H1 (cell line): ENCODE data around the gene GNAL. TPM values are rescaled to one million over a fixed set of nuclear protein-coding genes. Genes with fewer than 3 reads are reported as not detected.

ENCODE experiments used
- CTCF ChIA-PET: fragments of 300-600 bp; sonication (Branson Sonifier 250); formaldehyde crosslinking; loops from one replicate; lab custom pipeline; 2021; ENCODE audit not compliant: partially characterized antibody; lab: Charles Lee
- POLR2A ChIA-PET: fragments of 300-600 bp; sonication (Branson Sonifier 250); formaldehyde crosslinking; loops from one replicate; lab custom pipeline; 2021; ENCODE audit warnings: inconsistent platforms; ENCODE audit not compliant: partially characterized antibody; lab: Charles Lee
- DNase-seq, 2 experiments: peaks; one replicate each; pipeline versions ENCODE4 v3.0.0 to v3.0.0-alpha.2; 2010 to 2022; ENCODE audit warnings: low spot score in 2 of 2, low read depth in 1 of 2, mixed read lengths in 1 of 2
- FAIRE-seq: peaks from 2 replicates; lab custom pipeline; 2011; peaks lifted over from hg19 to GRCh38; lab: Jason Lieb, UNC
- H2AFZ ChIP-seq: 2 replicates; pipeline ENCODE4 v1.8.1; 2012; ENCODE audit warnings: low read length, inconsistent platforms
- H2AK5ac ChIP-seq: 2 replicates; pipeline ENCODE4 v1.6.1; 2013; ENCODE audit warnings: low read depth, low read length
- H2BK120ac ChIP-seq: replicated peaks from 2 replicates; pipeline ENCODE3; 2013; ENCODE audit warnings: low read depth, low read length, inconsistent platforms
- H2BK12ac ChIP-seq: 2 replicates; pipeline ENCODE4 v1.6.1; 2013; ENCODE audit warnings: low read depth, low read length
- H2BK15ac ChIP-seq: 2 replicates; pipeline ENCODE4 v1.6.1; 2013; ENCODE audit warnings: low read length
- H2BK20ac ChIP-seq: 2 replicates; pipeline ENCODE4 v1.6.1; 2013; ENCODE audit warnings: low read length
- H2BK5ac ChIP-seq: 2 replicates; pipeline ENCODE4 v1.6.1; 2013; ENCODE audit warnings: low read depth, low read length
- H3K14ac ChIP-seq: 2 replicates; pipeline ENCODE4 v1.6.1; 2013; ENCODE audit warnings: inconsistent platforms; ENCODE audit not compliant: insufficient read length
- H3K18ac ChIP-seq: 2 replicates; pipeline ENCODE4 v1.6.1; 2013; ENCODE audit warnings: low read length; ENCODE audit errors: extremely low read depth
- H3K23ac ChIP-seq: 2 replicates; pipeline ENCODE4 v1.6.1; 2013; ENCODE audit warnings: inconsistent platforms; ENCODE audit not compliant: insufficient read length
- H3K23me2 ChIP-seq: 2 replicates; pipeline ENCODE4 v1.6.1; 2013; ENCODE audit warnings: low read depth, low read length
- H3K27ac ChIP-seq: 2 replicates; pipeline ENCODE4 v1.6.1; 2011; ENCODE audit warnings: low read depth, low read length, inconsistent platforms
- H3K27me3 ChIP-seq, 4 experiments: replicated peaks in 1 of 4; 1 replicate in 1 of 4; 2 replicates in 3 of 4; pipeline versions ENCODE4 v1.6.1 to v1.8.1; 2011 to 2013; ENCODE audit warnings: low read length in 3 of 4, mild to moderate bottlenecking in 3 of 4, inconsistent platforms in 2 of 4, mixed read lengths in 2 of 4, moderate library complexity in 1 of 4; ENCODE audit not compliant: control insufficient read depth in 3 of 4, insufficient read depth in 3 of 4; ENCODE audit errors: extremely low read depth in 1 of 4
- H3K36me3 ChIP-seq, 4 experiments: 2 replicates each; pipeline versions ENCODE4 v1.6.1 to v1.8.1; 2011 to 2013; ENCODE audit warnings: mild to moderate bottlenecking in 4 of 4, low read length in 3 of 4, moderate library complexity in 2 of 4, control low read depth in 1 of 4, inconsistent platforms in 1 of 4; ENCODE audit not compliant: insufficient read depth in 4 of 4, control insufficient read depth in 2 of 4
- H3K4ac ChIP-seq: replicated peaks from 2 replicates; pipeline ENCODE3; 2013; ENCODE audit warnings: low read length, low read depth, mixed read lengths, inconsistent platforms; ENCODE audit not compliant: insufficient read length
- H3K4me1 ChIP-seq, 4 experiments: replicated peaks in 1 of 4; 1 replicate in 1 of 4; 2 replicates in 3 of 4; pipeline versions ENCODE4 v1.6.1 to v1.8.1; 2011 to 2013; ENCODE audit warnings: low read length in 3 of 4, inconsistent platforms in 2 of 4, mixed read lengths in 1 of 4; ENCODE audit not compliant: insufficient read depth in 4 of 4, control insufficient read depth in 3 of 4
- H3K4me2 ChIP-seq, 2 experiments: 2 replicates each; pipeline versions ENCODE4 v1.6.1 to v1.8.1; 2011 to 2013; ENCODE audit warnings: low read depth in 2 of 2, low read length in 2 of 2, control low read depth in 1 of 2, inconsistent platforms in 1 of 2, mild to moderate bottlenecking in 1 of 2; ENCODE audit not compliant: insufficient read depth in 1 of 2
- H3K4me3 ChIP-seq, 4 experiments: fragments of 200-600, 300-600 bp in 1 of 4; sonication (generic), shearing (Covaris generic), sonication (Bioruptor Twin) in 1 of 4; 2 replicates each; pipeline versions ENCODE4 v1.5.1 to v1.8.1; 2011 to 2016; ENCODE audit warnings: low read length in 4 of 4, low read depth in 3 of 4, control low read depth in 2 of 4, inconsistent platforms in 2 of 4, mild to moderate bottlenecking in 2 of 4, mixed read lengths in 1 of 4, moderate library complexity in 1 of 4; ENCODE audit not compliant: insufficient read depth in 2 of 4; ENCODE audit errors: extremely low read depth in 1 of 4
- H3K56ac ChIP-seq: replicated peaks from 2 replicates; pipeline ENCODE3; 2013; ENCODE audit warnings: low read depth, mild to moderate bottlenecking, mixed read lengths, low read length, inconsistent platforms; ENCODE audit not compliant: insufficient read length
- H3K79me1 ChIP-seq: 2 replicates; pipeline ENCODE4 v1.6.1; 2013; ENCODE audit warnings: low read depth, low read length, control low read depth
- H3K79me2 ChIP-seq, 2 experiments: 2 replicates each; pipeline versions ENCODE4 v1.6.1 to v1.8.1; 2012 to 2013; ENCODE audit warnings: low read length in 2 of 2, mild to moderate bottlenecking in 2 of 2, inconsistent platforms in 1 of 2; ENCODE audit not compliant: insufficient read depth in 2 of 2, control insufficient read depth in 1 of 2
- H3K9ac ChIP-seq, 4 experiments: replicated peaks in 1 of 4; 1 replicate in 1 of 4; 2 replicates in 3 of 4; pipeline versions ENCODE4 v1.6.1 to v1.8.1; 2011 to 2013; ENCODE audit warnings: low read depth in 3 of 4, low read length in 3 of 4, control low read depth in 2 of 4, mild to moderate bottlenecking in 2 of 4, moderate library complexity in 2 of 4, inconsistent platforms in 1 of 4; ENCODE audit errors: extremely low read depth in 1 of 4
- H3K9me3 ChIP-seq, 2 experiments: 2 replicates each; pipeline versions ENCODE4 v1.6.1 to v1.8.1; 2012 to 2013; ENCODE audit warnings: mild to moderate bottlenecking in 2 of 2, moderate library complexity in 2 of 2, control low read depth in 1 of 2, inconsistent platforms in 1 of 2, low read depth in 1 of 2, low read length in 1 of 2, mixed read lengths in 1 of 2; ENCODE audit not compliant: insufficient read depth in 2 of 2
- H4K20me1 ChIP-seq, 2 experiments: replicated peaks in 1 of 2; 2 replicates each; pipeline versions ENCODE3 to v1.8.1; 2011 to 2013; ENCODE audit warnings: inconsistent platforms in 2 of 2, low read length in 2 of 2, mild to moderate bottlenecking in 1 of 2; ENCODE audit not compliant: insufficient read depth in 2 of 2, control insufficient read depth in 1 of 2
- H4K5ac ChIP-seq: 2 replicates; pipeline ENCODE4 v1.6.1; 2013; ENCODE audit warnings: low read length, low read depth, mixed read lengths, inconsistent platforms; ENCODE audit not compliant: insufficient read length
- H4K8ac ChIP-seq: 2 replicates; pipeline ENCODE4 v1.8.0; 2013; ENCODE audit warnings: mild to moderate bottlenecking, moderate library complexity, low read length, inconsistent platforms; ENCODE audit not compliant: insufficient read depth; ENCODE audit errors: extremely low read depth
- H4K91ac ChIP-seq: replicated peaks from 2 replicates; pipeline ENCODE3; 2013; ENCODE audit warnings: low read length, mixed read lengths, inconsistent platforms; ENCODE audit not compliant: insufficient read length
- ASH2L ChIP-seq: fragments of 200-600, 300-600 bp; sonication (generic); IDR thresholded peaks from one replicate; pipeline ENCODE4 v1.7.1; 2017; ENCODE audit warnings: low read length
- BCL11A ChIP-seq, 2 experiments: IDR thresholded peaks; one replicate each; pipeline ENCODE4 v1.6.1; 2011; ENCODE audit warnings: low read depth in 2 of 2, low read length in 2 of 2, mild to moderate bottlenecking in 2 of 2
- CBX5 ChIP-seq: fragments of 300-800, 300-1000 bp; sonication (generic); IDR thresholded peaks from 2 replicates; pipeline ENCODE4 v1.7.1; 2016; ENCODE audit warnings: antibody characterized with exemption, low read length, low read depth
- E2F6 ChIP-seq: IDR thresholded peaks from 2 replicates; pipeline ENCODE4 v1.6.1; 2012; ENCODE audit warnings: inconsistent platforms
- NRF1 ChIP-seq: IDR thresholded peaks from 2 replicates; pipeline ENCODE4 v1.6.1; 2011; ENCODE audit warnings: mild to moderate bottlenecking, low read depth, low read length, improper control_type of control experiment
- POLR2A ChIP-seq, 2 experiments: IDR thresholded peaks; 1 replicate in 1 of 2; 2 replicates in 1 of 2; pipeline ENCODE4 v1.6.1; 2011; ENCODE audit warnings: low read depth in 2 of 2, low read length in 2 of 2, mild to moderate bottlenecking in 2 of 2; ENCODE audit errors: control extremely low read depth in 1 of 2
- YY1 ChIP-seq: IDR thresholded peaks from 2 replicates; pipeline ENCODE4 v1.6.1; 2011; ENCODE audit warnings: low read depth, mild to moderate bottlenecking, low read length
- WGBS, 2 experiments: shearing (Covaris generic) in 1 of 2; methylation state at CpG; one replicate each; pipeline versions ENCODE4 v1.1.6 to v1.1.7; 2013 to 2015; ENCODE audit warnings: low lambda C conversion rate in 2 of 2, mixed read lengths in 2 of 2, inconsistent platforms in 1 of 2, low coverage in 1 of 2, missing lambda C conversion rate in 1 of 2; ENCODE audit not compliant: insufficient replicate concordance in 2 of 2, insufficient coverage in 1 of 2, insufficient read length in 1 of 2; ENCODE audit errors: extremely low coverage in 1 of 2, missing lambda C conversion rate in 1 of 2; 5-methylcytosine and 5-hydroxymethylcytosine counted together
- polyA plus RNA-seq, 7 experiments: library from polyadenylated mRNA; depleted of rRNA in 3 of 7; stranded (reverse) in 5 of 7; unstranded in 2 of 7; fragments of >200 nt in 5 of 7; fragments of 200-250 nt in 2 of 7; gene quantifications; 1 replicate in 5 of 7; 2 replicates in 1 of 7; 4 replicates in 1 of 7; pipeline versions ENCODE4 v1.2.1 to v1.2.3, GENCODE V29; 2011 to 2013; ENCODE audit warnings: missing spikeins in 2 of 7, mixed read lengths in 2 of 7
- total RNA-seq: library from RNA; stranded (reverse); fragmentation: NEBNext Ultra II Directional; extraction: Animal tissue kit (Norgen Biotek cat#: 25700); gene quantifications from 2 replicates; pipeline ENCODE4 v1.2.1, GENCODE V29; 2021
- TF ChIP-seq, protein P1 (sequence below), 3 experiments: IDR thresholded peaks; 1 replicate in 2 of 3; 2 replicates in 1 of 3; pipeline versions ENCODE4 v1.5.1 to v1.6.1; 2011; ENCODE audit warnings: low read length in 3 of 3, mild to moderate bottlenecking in 3 of 3, inconsistent platforms in 2 of 3, low read depth in 1 of 3, moderate library complexity in 1 of 3; ENCODE audit not compliant: insufficient read depth in 1 of 3; ENCODE audit errors: control extremely low read depth in 1 of 3
- TF ChIP-seq, protein P2 (sequence below): IDR thresholded peaks from 2 replicates; pipeline ENCODE4 v1.6.1; 2011; ENCODE audit warnings: low read length, improper control_type of control experiment

GNAL gene
- total and polyA plus RNA-seq, 2 of the 8 experiments (the other 6 are each of a cell fraction or from before 2014, with no cell fraction given) = 13.2 to 18.3 TPM

DNA sequence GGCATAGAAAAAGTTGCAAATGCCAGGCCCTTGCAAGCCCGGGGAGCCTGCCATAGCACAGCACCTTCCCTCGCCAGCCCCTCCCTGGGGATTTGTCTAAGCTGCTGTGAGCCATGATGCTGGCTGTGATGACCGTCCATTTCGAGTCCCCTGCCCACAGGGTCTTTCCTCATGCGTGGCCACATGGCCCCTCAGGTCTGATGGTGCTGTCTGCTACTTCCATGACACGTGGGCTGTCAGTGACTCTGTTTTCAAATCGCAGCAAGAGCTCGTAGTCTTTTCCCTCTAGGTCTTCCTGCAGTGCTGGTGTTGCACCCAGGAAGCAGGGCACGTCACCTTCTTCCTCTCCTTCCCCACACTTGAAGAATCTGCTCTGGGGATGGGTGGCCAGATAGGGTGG lies 15.5 kb upstream of the GNAL start:
- Histone ChIP-seq H4K8ac (no peak overlapping the region), H3K27ac (no peak overlapping the region), H4K5ac (no peak overlapping the region), H2AFZ (no peak overlapping the region), H2BK20ac (no peak overlapping the region), H3K4me3 (no peak overlapping the region), H3K9ac (no peak overlapping the region), H3K9me3 (no peaks in the 10 kb centered on the region), H3K18ac (no peak overlapping the region), H2BK5ac (no peak overlapping the region), H3K4me1 (no peaks in the 10 kb centered on the region; a peak in 1 of 7 replicates), H3K36me3 (no peaks in the 10 kb centered on the region), H3K23ac (no peak overlapping the region), H3K4me2 (no peak overlapping the region), H2BK15ac (no peak overlapping the region), H4K91ac (no peak overlapping the region), H3K79me2 (no peaks in the 10 kb centered on the region), H3K23me2 (no peaks in the 10 kb centered on the region), H3K56ac (no peak overlapping the region), H2BK12ac (no peak overlapping the region), H3K14ac (no peak overlapping the region), H3K4ac (no peak overlapping the region), H2AK5ac (no peak overlapping the region), H2BK120ac (no peak overlapping the region), H3K27me3 (no peaks in the 10 kb centered on the region; a peak in 2 of 7 replicates), H4K20me1 (no peaks in the 10 kb centered on the region), H3K79me1 (no peaks in the 10 kb centered on the region)
- ChIA-PET POLR2A (interaction anchor here (1.9 kb wide), 1 partner anchor 13 kb away, joined by 4 read pairs; no protein-coding TSS in a partner anchor), CTCF (interaction anchor here (0.8 to 1.7 kb wide), 6 partner anchors 11 to 67 kb away, joined by 3 to 5 read pairs (median 4); no protein-coding TSS in a partner anchor)
- FAIRE-seq = no peak
- DNase-seq = peak in 1 of 2 experiments; percentile 24
- WGBS, 2 experiments = 92% methylated on average over 9 of the region's 9 CpGs; no CpG with 5 or more reads in 1 of the 2 experiments
- TF ChIP-seq, protein P1, sequence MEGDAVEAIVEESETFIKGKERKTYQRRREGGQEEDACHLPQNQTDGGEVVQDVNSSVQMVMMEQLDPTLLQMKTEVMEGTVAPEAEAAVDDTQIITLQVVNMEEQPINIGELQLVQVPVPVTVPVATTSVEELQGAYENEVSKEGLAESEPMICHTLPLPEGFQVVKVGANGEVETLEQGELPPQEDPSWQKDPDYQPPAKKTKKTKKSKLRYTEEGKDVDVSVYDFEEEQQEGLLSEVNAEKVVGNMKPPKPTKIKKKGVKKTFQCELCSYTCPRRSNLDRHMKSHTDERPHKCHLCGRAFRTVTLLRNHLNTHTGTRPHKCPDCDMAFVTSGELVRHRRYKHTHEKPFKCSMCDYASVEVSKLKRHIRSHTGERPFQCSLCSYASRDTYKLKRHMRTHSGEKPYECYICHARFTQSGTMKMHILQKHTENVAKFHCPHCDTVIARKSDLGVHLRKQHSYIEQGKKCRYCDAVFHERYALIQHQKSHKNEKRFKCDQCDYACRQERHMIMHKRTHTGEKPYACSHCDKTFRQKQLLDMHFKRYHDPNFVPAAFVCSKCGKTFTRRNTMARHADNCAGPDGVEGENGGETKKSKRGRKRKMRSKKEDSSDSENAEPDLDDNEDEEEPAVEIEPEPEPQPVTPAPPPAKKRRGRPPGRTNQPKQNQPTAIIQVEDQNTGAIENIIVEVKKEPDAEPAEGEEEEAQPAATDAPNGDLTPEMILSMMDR (IDR thresholded peaks at IDR 0.05; ENCODE audit: control extremely low read depth in 1 of 3, insufficient read depth in 1 of 3, low read depth in 1 of 3, low read length in 3 of 3) = no peak
- TF ChIP-seq BCL11A (IDR thresholded peaks at IDR 0.05; ENCODE audit: low read depth in 2 of 2, low read length in 2 of 2) (no peak), ASH2L (no peak), E2F6 (no peak), NRF1 (no peak), YY1 (no peak), POLR2A (IDR thresholded peaks at IDR 0.05; ENCODE audit: control extremely low read depth in 1 of 2, low read depth in 2 of 2, low read length in 2 of 2) (no peak), CBX5 (no peak)
- TF ChIP-seq, protein P2, sequence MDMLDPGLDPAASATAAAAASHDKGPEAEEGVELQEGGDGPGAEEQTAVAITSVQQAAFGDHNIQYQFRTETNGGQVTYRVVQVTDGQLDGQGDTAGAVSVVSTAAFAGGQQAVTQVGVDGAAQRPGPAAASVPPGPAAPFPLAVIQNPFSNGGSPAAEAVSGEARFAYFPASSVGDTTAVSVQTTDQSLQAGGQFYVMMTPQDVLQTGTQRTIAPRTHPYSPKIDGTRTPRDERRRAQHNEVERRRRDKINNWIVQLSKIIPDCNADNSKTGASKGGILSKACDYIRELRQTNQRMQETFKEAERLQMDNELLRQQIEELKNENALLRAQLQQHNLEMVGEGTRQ = no peak
